ENCODE measurements around the gene PRKCB.
"Not testable (repeated sequence)": the region's sequence is repeated elsewhere in the genome, so short reads cannot be mapped to it uniquely, and the experiment has no call there.

Gene PRKCB

GRCh38 chr16:24009955-24010354 is 174.2 kb downstream of the PRKCB start:
- no peak for DNase-seq

GRCh38 chr16:24010440-24011089 is 174.8 kb downstream of the PRKCB start:
- DNase-seq: peak; percentile 41 to 77 (median 68)

GRCh38 chr16:24011237-24011636 is 175.5 kb downstream of the PRKCB start:
- DNase-seq: no peak

GRCh38 chr16:24013054-24013636 is 177.4 kb downstream of the PRKCB start:
- no peak for DNase-seq

GRCh38 chr16:24013864-24014645 is 178.3 kb downstream of the PRKCB start:
- peak in 4 of 5 experiments; percentile 15 to 78 (median 53) for DNase-seq

- not testable (repeated sequence) for DNase-seq
Measured at GRCh38 chr16:24014955-24015354, 179.2 kb downstream of the PRKCB start.

- DNase-seq: no peak
Measured at GRCh38 chr16:24015923-24016322, 180.1 kb downstream of the PRKCB start.

- no peak for DNase-seq
Measured at GRCh38 chr16:24018485-24018884, 182.7 kb downstream of the PRKCB start.

- DNase-seq: no peak
Measured at GRCh38 chr16:24022797-24023196, 187.0 kb downstream of the PRKCB start.

- DNase-seq: no peak
Measured at GRCh38 chr16:24023621-24024020, 187.8 kb downstream of the PRKCB start.

- DNase-seq: no peak
Measured at GRCh38 chr16:24024971-24025370, 189.2 kb downstream of the PRKCB start.

- DNase-seq: no peak
Measured at GRCh38 chr16:24027466-24027865, 191.7 kb downstream of the PRKCB start.

GRCh38 chr16:24029841-24030240 is 194.1 kb downstream of the PRKCB start:
- DNase-seq: not testable (repeated sequence)

- peak in 2 of 5 experiments; percentile 15 to 47 for DNase-seq
Measured at GRCh38 chr16:24035127-24035842, 199.5 kb downstream of the PRKCB start.

- DNase-seq: no peak
Measured at GRCh38 chr16:24036038-24036543, 200.3 kb downstream of the PRKCB start.

GRCh38 chr16:24036614-24037013 is 200.8 kb downstream of the PRKCB start:
- peak in 2 of 5 experiments; percentile 5 to 30 for DNase-seq

- peak in 1 of 5 experiments; percentile 78 for DNase-seq
Measured at GRCh38 chr16:24037335-24037734, 201.6 kb downstream of the PRKCB start.

GRCh38 chr16:24041834-24042631 is 206.2 kb downstream of the PRKCB start:
- DNase-seq: peak; percentile 29 to 77 (median 58)

- DNase-seq: no peak
Measured at GRCh38 chr16:24044467-24044866, 208.7 kb downstream of the PRKCB start.

GRCh38 chr16:24045641-24046040 is 209.9 kb downstream of the PRKCB start:
- no peak for DNase-seq

- DNase-seq: no peak
Measured at GRCh38 chr16:24046442-24046841, 210.7 kb downstream of the PRKCB start.

GRCh38 chr16:24049113-24049512 is 213.3 kb downstream of the PRKCB start:
- DNase-seq: peak in 2 of 5 experiments; percentile 6 to 49

All from T-helper 2 cell (primary cell).